Endothelial cell of hepatic sinusoid (primary cell): ENCODE data around the gene HOXB7.

Source experiments
- in situ Hi-C: cut with HindIII; loops from 2 replicates; pipeline ENCODE4 v1.10.0; 2017; ENCODE audit warnings: low sequenced_read_pairs

The HOXB7 gene

GRCh38 chr17:48612456-48612853 lies 1.6 kb upstream of the HOXB7 start:
- in situ Hi-C loops, result no loop called here

GRCh38 chr17:48611681-48612455 lies 1.1 kb upstream of the HOXB7 start:
- in situ Hi-C loops, result no loop called here

- in situ Hi-C loops, result no loop called here
Measured at GRCh38 chr17:48611213-48611612, 396 bp upstream of the HOXB7 start.

- in situ Hi-C loops, result no loop called here
Measured at GRCh38 chr17:48609759-48610281, 997 bp downstream of the HOXB7 start.

GRCh38 chr17:48609033-48609432 lies 1.8 kb downstream of the HOXB7 start:
- in situ Hi-C loops, result no loop called here

- in situ Hi-C loops, result no loop called here
Measured at GRCh38 chr17:48608494-48608834, 2.4 kb downstream of the HOXB7 start.

GRCh38 chr17:48606892-48607614 lies 3.8 kb downstream of the HOXB7 start:
- in situ Hi-C loops, result no loop called here

- in situ Hi-C loops, result no loop called here
Measured at GRCh38 chr17:48605991-48606891, 4.6 kb downstream of the HOXB7 start.

- in situ Hi-C loops, result no loop called here
Measured at GRCh38 chr17:48605409-48605919, 5.4 kb downstream of the HOXB7 start.

- in situ Hi-C loops, result no loop called here
Measured at GRCh38 chr17:48604770-48605329, 6.0 kb downstream of the HOXB7 start, which contains the start of gene HOXB6. Gene HOXB6 (minus strand): TSS chr17:48604986. CDS start chr17:48598150, 6,836 bp downstream.

- in situ Hi-C loops, result no loop called here
Measured at GRCh38 chr17:48603959-48604769, 6.7 kb downstream of the HOXB7 start.

GRCh38 chr17:48601539-48602425 lies 9.0 kb downstream of the HOXB7 start:
- in situ Hi-C loops, result no loop called here

- in situ Hi-C loops, result no loop called here
Measured at GRCh38 chr17:48601207-48601538, 9.6 kb downstream of the HOXB7 start.

- in situ Hi-C loops, result no loop called here
Measured at GRCh38 chr17:48600244-48601098, 10.3 kb downstream of the HOXB7 start.

GRCh38 chr17:48599354-48599753 lies 11.5 kb downstream of the HOXB7 start:
- in situ Hi-C loops, result no loop called here

GRCh38 chr17:48598736-48599135 lies 12.1 kb downstream of the HOXB7 start:
- in situ Hi-C loops, result no loop called here

- in situ Hi-C loops, result no loop called here
Measured at GRCh38 chr17:48597778-48598631, 12.8 kb downstream of the HOXB7 start.
